AG04450 (cell line): ENCODE measurements around the gene ZCCHC7. TPM values are rescaled to one million over a fixed set of nuclear protein-coding genes. Genes with fewer than 3 reads are reported as not detected.

Source experiments
- CTCF ChIA-PET: fragments of 300-600, 350-600 bp; formaldehyde crosslinking; extraction: SDS; loops from one replicate; lab custom pipeline; 2022; ENCODE audit warnings: antibody characterized with exemption, inconsistent platforms; lab: Charles Lee
- POLR2A ChIA-PET: fragments of 350-600 bp; formaldehyde crosslinking; extraction: SDS; loops from one replicate; lab custom pipeline; 2021; ENCODE audit warnings: antibody characterized with exemption, inconsistent platforms; lab: Yijun Ruan, JAX
- DNase-seq: peaks from one replicate; pipeline ENCODE4 v3.0.0-alpha.2; 2011; ENCODE audit warnings: low read depth, low spot score
- H3K27ac ChIP-seq: one replicate; pipeline ENCODE4 v1.5.1; 2012; ENCODE audit warnings: low read depth, low read length, control low read depth
- H3K27me3 ChIP-seq: one replicate; pipeline ENCODE4 v1.6.0; 2012; ENCODE audit warnings: low read length; ENCODE audit not compliant: control insufficient read depth, insufficient read depth
- H3K4me3 ChIP-seq: 2 replicates; pipeline ENCODE4 v1.5.1; 2011; ENCODE audit warnings: mild to moderate bottlenecking, low read depth, low read length, control low read depth
- H3K9me3 ChIP-seq: 2 replicates; pipeline ENCODE4 v1.5.1; 2012; ENCODE audit warnings: low read length; ENCODE audit not compliant: control insufficient read depth, insufficient read depth
- polyA plus RNA-seq: library from polyadenylated mRNA; depleted of rRNA; stranded (reverse); fragments of >200 nt; gene quantifications from 2 replicates; pipeline ENCODE4 v1.2.3, GENCODE V29; 2011
- TF ChIP-seq, protein P1 (sequence below): IDR thresholded peaks from 2 replicates; pipeline ENCODE4 v1.5.1; 2011; ENCODE audit warnings: low read depth, low read length, control low read depth, inconsistent platforms

ZCCHC7 gene
- polyA plus RNA-seq, 1 experiment: 21.6 TPM

DNA sequence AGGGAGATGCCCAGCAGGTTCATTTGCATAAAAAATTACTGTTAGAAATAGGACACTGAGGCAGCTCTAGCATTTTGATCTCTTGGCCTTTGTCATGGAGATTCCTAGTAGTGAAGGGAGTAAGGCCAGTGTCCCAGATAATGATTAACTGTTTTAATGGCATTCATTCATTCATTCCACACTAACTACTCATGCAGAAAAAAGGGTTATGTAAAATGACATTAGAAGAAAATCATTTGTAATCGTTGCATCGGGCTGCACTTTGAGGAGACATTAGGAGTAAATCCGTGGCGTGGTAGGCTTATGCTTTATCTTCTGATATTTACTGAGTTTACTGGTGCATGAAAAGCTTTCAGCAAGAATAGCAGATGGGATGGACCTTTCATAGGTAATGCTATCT lies 219.5 kb downstream of the ZCCHC7 start:
- ChIA-PET CTCF (interaction anchor here (1.6 kb wide), 1 partner anchor 11 kb away, joined by 5 read pairs; no protein-coding TSS in a partner anchor), POLR2A (interaction anchor here (0.6 to 0.7 kb wide), 3 partner anchors 22 to 244 kb away, joined by 3 to 5 read pairs (median 3); no protein-coding TSS in a partner anchor)
- no peaks in the 10 kb centered on the region for H3K27me3 ChIP-seq
- H3K4me3 ChIP-seq: no peak overlapping the region
- H3K9me3 ChIP-seq: no peaks in the 10 kb centered on the region
- TF ChIP-seq, protein P1, sequence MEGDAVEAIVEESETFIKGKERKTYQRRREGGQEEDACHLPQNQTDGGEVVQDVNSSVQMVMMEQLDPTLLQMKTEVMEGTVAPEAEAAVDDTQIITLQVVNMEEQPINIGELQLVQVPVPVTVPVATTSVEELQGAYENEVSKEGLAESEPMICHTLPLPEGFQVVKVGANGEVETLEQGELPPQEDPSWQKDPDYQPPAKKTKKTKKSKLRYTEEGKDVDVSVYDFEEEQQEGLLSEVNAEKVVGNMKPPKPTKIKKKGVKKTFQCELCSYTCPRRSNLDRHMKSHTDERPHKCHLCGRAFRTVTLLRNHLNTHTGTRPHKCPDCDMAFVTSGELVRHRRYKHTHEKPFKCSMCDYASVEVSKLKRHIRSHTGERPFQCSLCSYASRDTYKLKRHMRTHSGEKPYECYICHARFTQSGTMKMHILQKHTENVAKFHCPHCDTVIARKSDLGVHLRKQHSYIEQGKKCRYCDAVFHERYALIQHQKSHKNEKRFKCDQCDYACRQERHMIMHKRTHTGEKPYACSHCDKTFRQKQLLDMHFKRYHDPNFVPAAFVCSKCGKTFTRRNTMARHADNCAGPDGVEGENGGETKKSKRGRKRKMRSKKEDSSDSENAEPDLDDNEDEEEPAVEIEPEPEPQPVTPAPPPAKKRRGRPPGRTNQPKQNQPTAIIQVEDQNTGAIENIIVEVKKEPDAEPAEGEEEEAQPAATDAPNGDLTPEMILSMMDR: no peak
- DNase-seq: no peak
- no peak overlapping the region for H3K27ac ChIP-seq

GRCh38 chr9:37340961-37341360 lies 220.6 kb downstream of the ZCCHC7 start:
- ChIA-PET CTCF (no interaction called here), POLR2A (no interaction called here)
- Histone ChIP-seq H3K27ac (no peak overlapping the region), H3K4me3 (no peak overlapping the region), H3K9me3 (no peaks in the 10 kb centered on the region), H3K27me3 (no peaks in the 10 kb centered on the region)
- no peak for DNase-seq
- TF ChIP-seq, protein P1: no peak

GRCh38 chr9:37341704-37342103 lies 221.3 kb downstream of the ZCCHC7 start:
- Histone ChIP-seq H3K27ac (no peak overlapping the region), H3K27me3 (no peaks in the 10 kb centered on the region), H3K9me3 (no peaks in the 10 kb centered on the region), H3K4me3 (no peak overlapping the region)
- TF ChIP-seq, protein P1: no peak
- no peak for DNase-seq
- CTCF ChIA-PET: no interaction called here
- POLR2A ChIA-PET: no interaction called here

GRCh38 chr9:37342493-37342892 lies 222.1 kb downstream of the ZCCHC7 start:
- CTCF ChIA-PET: no interaction called here
- H3K9me3 ChIP-seq: no peaks in the 10 kb centered on the region
- H3K4me3 ChIP-seq: no peak overlapping the region

DNA sequence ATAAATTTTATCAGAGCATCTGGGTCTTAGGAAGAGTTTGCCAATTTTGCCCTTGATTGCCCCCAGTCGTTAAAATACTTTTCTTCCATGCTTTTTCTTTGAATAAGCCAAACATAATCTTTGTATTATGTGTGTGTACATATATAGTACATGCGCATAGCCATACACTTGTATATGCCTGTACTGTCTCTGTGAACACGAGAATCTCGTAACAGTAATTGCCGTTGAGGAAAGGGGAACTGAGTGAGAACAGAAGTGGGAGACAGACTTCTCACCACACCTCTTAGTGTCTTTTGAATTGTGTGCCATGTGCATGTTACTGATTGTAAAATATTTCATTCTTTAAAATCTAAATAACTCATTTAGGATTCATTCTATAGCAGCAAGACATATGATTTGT lies 222.5 kb downstream of the ZCCHC7 start:
- ChIA-PET CTCF (no interaction called here), POLR2A (no interaction called here)
- H3K27me3 ChIP-seq: no peaks in the 10 kb centered on the region
- no peak overlapping the region for H3K4me3 ChIP-seq
- H3K9me3 ChIP-seq: no peaks in the 10 kb centered on the region
- no peak overlapping the region for H3K27ac ChIP-seq
- no peak for DNase-seq
- TF ChIP-seq, protein P1: no peak

More at GRCh38 chr9:37342493-37342892, 222.1 kb downstream of the ZCCHC7 start:
- POLR2A ChIA-PET: no interaction called here
- Histone ChIP-seq H3K27ac (no peak overlapping the region), H3K27me3 (no peaks in the 10 kb centered on the region)
- TF ChIP-seq, protein P1: no peak
- DNase-seq: no peak
